ES-I3 (cell line): ENCODE data around the gene COL15A1.

ENCODE experiments used
- H3K36me3 ChIP-seq: 2 replicates; pipeline ENCODE4 v1.6.1; 2013; ENCODE audit warnings: mild to moderate bottlenecking, low read length, control low read depth, moderate library complexity; ENCODE audit not compliant: insufficient read depth
- H3K4me1 ChIP-seq: 2 replicates; pipeline ENCODE4 v1.6.1; 2013; ENCODE audit warnings: mild to moderate bottlenecking, control low read depth, low read length; ENCODE audit not compliant: insufficient read depth
- H3K9ac ChIP-seq: 2 replicates; pipeline ENCODE4 v1.6.1; 2013; ENCODE audit warnings: low read depth, mild to moderate bottlenecking, low read length, moderate library complexity
- H3K9me3 ChIP-seq: 2 replicates; pipeline ENCODE4 v1.6.1; 2013; ENCODE audit warnings: mild to moderate bottlenecking, low read length, moderate library complexity; ENCODE audit not compliant: control insufficient read depth, insufficient read depth

The COL15A1 gene

GRCh38 chr9:99062549-99062948 is 118.8 kb downstream of the COL15A1 start:
- H3K36me3 ChIP-seq, result no peaks in the 10 kb centered on the region
- no peaks in the 10 kb centered on the region for H3K9me3 ChIP-seq
- H3K4me1 ChIP-seq, result peaks cover 3% of the 10 kb centered on the region; the same call in 1 of the 2 replicates
- H3K9ac ChIP-seq, result no peak overlapping the region

- Histone ChIP-seq H3K9ac (no peak overlapping the region), H3K9me3 (no peaks in the 10 kb centered on the region), H3K4me1 (peaks cover 3% of the 10 kb centered on the region; the same call in 1 of the 2 replicates), H3K36me3 (no peaks in the 10 kb centered on the region)
Observed at GRCh38 chr9:99063522-99063921, 119.8 kb downstream of the COL15A1 start.

DNA sequence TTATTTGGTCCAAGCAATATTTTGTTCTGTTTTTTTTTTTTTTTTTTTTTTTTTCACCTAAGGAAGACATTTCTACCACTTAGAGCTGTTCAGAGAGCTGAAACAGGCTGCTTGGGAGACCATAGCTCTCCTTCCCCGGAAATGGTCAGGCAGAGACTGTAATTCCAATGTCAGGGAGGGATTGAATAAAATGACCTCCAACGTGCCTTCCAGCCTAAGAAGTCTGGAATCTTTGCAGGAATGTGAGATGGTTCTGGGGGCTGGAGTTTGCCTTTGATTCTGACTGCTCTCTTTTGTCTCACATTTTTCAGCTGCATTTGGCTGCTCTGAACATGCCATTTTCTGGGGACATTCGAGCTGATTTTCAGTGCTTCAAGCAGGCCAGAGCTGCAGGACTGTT is 122.9 kb downstream of the COL15A1 start:
- Histone ChIP-seq H3K36me3 (no peaks in the 10 kb centered on the region), H3K4me1 (peaks cover 3% of the 10 kb centered on the region; the same call in 1 of the 2 replicates), H3K9ac (no peak overlapping the region), H3K9me3 (no peaks in the 10 kb centered on the region)

DNA sequence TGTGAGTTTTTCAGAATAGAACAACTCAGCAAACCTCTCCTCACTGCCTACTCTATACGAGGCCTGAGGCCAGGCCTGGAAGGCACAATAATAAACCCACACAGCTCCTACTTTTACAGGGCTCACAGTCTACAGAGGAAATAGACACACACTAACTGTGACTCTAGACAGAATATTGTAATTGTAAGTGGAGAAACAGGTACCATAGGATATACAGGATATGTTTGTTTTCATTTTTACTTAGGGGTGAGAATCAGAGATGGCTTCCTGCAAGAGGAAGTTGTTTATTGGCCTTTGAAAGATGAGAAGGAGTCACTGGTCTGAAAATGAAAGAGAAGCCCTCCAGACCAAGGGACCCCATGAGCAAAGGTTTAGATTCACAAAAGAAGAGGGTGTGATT is 125.4 kb downstream of the COL15A1 start:
- Histone ChIP-seq H3K4me1 (peaks cover 3% of the 10 kb centered on the region; the same call in 1 of the 2 replicates), H3K36me3 (no peaks in the 10 kb centered on the region), H3K9me3 (no peaks in the 10 kb centered on the region), H3K9ac (no peak overlapping the region)

DNA sequence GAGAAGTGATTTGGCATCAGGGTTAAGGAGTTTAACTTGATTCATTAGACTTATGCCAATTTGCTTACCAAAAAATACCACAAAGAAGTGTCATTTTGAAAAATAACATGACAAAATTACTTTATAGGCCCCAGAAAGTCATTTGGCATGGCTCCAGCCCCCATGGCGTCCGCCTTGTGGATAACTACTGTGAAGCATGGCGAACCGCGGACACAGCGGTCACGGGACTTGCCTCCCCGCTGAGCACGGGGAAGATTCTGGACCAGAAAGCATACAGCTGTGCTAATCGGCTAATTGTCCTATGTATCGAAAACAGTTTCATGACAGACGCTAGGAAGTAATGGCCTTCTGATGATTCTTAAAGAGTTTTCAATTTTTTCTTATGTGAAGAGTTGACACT is 125.8 kb downstream of the COL15A1 start:
- peaks cover 3% of the 10 kb centered on the region; the same call in 1 of the 2 replicates for H3K4me1 ChIP-seq
- no peaks in the 10 kb centered on the region for H3K9me3 ChIP-seq
- no peaks in the 10 kb centered on the region for H3K36me3 ChIP-seq
- no peak overlapping the region for H3K9ac ChIP-seq

DNA sequence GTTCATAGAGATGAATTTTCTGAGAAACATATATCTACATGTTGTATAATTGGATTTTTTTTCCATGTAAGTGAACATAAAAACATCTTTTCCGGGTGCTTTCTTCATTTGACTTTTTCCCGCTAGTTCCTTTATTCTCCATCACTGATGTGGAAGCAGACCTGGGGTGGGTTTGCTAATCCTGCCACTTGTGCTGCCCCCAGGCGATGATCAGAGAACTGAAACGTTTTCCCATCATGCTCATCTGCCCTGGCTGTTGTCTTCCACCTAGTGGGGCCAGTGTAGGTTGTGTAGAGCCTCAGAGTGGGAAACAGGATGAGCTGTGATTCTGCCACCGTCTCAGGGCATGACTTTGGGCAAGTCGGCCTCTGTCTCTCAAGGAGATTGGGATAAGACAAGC is 127.0 kb downstream of the COL15A1 start:
- Histone ChIP-seq H3K9ac (no peak overlapping the region), H3K9me3 (no peaks in the 10 kb centered on the region), H3K36me3 (no peaks in the 10 kb centered on the region), H3K4me1 (peaks cover 3% of the 10 kb centered on the region; the same call in 1 of the 2 replicates)

- H3K9me3 ChIP-seq, result no peaks in the 10 kb centered on the region
- H3K36me3 ChIP-seq, result no peaks in the 10 kb centered on the region
- peaks cover 3% of the 10 kb centered on the region; the same call in 1 of the 2 replicates for H3K4me1 ChIP-seq
- H3K9ac ChIP-seq, result no peak overlapping the region
Observed at GRCh38 chr9:99071313-99072039, 127.8 kb downstream of the COL15A1 start.

- Histone ChIP-seq H3K9me3 (no peaks in the 10 kb centered on the region), H3K4me1 (no peaks in the 10 kb centered on the region), H3K36me3 (no peaks in the 10 kb centered on the region), H3K9ac (no peak overlapping the region)
Observed at GRCh38 chr9:99072040-99072394, 128.3 kb downstream of the COL15A1 start.

- no peaks in the 10 kb centered on the region for H3K36me3 ChIP-seq
- H3K9me3 ChIP-seq, result no peaks in the 10 kb centered on the region
- no peak overlapping the region for H3K9ac ChIP-seq
- H3K4me1 ChIP-seq, result no peaks in the 10 kb centered on the region
Observed at GRCh38 chr9:99073347-99073746, 129.6 kb downstream of the COL15A1 start.

DNA sequence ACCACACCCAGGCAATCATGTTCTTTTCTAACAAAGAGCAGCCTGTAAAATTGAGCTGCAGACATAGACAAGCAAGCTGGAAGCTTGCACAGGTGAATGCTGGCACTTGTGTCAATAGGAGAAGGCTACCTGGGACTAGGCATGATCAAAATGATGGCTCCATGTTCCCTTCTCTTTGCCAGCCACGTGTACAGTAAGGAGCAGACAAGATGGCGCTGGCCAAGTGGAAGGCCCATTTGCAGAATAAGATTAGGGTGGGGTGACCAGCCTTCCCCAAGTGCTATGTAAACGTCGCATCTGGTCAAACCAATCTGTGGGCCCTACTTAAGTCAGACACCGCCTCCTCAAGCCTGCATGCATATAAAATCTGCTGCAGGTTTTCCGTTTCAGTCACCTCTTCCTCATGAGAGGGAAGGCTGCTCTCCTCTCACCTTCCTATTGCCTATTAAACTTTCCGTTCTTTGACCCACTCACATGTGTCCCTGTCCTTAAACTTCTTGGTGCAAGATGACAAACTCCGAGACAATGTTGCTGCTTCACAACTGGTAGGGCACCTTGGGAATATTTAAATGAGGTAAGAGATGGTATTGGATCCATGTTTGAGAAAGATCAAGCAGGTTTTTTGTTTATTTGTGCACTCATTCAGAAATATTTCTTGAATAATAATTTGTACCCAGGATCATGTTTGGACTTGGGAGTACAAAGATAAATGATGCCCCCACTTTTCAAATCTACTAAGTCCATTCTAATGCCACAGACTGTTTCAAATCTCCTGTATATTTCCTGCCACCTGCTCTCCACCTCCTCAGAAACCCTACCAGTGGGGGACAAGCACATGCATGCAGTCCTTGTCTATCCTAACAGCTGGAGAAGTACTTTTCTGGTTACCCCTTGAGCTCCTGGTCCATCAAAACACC is 130.5 kb downstream of the COL15A1 start:
- Histone ChIP-seq H3K4me1 (no peaks in the 10 kb centered on the region), H3K9ac (no peak overlapping the region), H3K36me3 (no peaks in the 10 kb centered on the region), H3K9me3 (no peaks in the 10 kb centered on the region)

GRCh38 chr9:99074902-99075245 is 131.2 kb downstream of the COL15A1 start:
- Histone ChIP-seq H3K9ac (no peak overlapping the region), H3K4me1 (no peaks in the 10 kb centered on the region), H3K9me3 (no peaks in the 10 kb centered on the region), H3K36me3 (no peaks in the 10 kb centered on the region)

- H3K9me3 ChIP-seq, result no peaks in the 10 kb centered on the region
- H3K9ac ChIP-seq, result no peak overlapping the region
- H3K36me3 ChIP-seq, result no peaks in the 10 kb centered on the region
- no peaks in the 10 kb centered on the region for H3K4me1 ChIP-seq
Observed at GRCh38 chr9:99075246-99075912, 131.7 kb downstream of the COL15A1 start.

GRCh38 chr9:99076030-99076429 is 132.3 kb downstream of the COL15A1 start:
- H3K9ac ChIP-seq, result no peak overlapping the region
- H3K4me1 ChIP-seq, result no peaks in the 10 kb centered on the region
- no peaks in the 10 kb centered on the region for H3K36me3 ChIP-seq
- H3K9me3 ChIP-seq, result no peaks in the 10 kb centered on the region

DNA sequence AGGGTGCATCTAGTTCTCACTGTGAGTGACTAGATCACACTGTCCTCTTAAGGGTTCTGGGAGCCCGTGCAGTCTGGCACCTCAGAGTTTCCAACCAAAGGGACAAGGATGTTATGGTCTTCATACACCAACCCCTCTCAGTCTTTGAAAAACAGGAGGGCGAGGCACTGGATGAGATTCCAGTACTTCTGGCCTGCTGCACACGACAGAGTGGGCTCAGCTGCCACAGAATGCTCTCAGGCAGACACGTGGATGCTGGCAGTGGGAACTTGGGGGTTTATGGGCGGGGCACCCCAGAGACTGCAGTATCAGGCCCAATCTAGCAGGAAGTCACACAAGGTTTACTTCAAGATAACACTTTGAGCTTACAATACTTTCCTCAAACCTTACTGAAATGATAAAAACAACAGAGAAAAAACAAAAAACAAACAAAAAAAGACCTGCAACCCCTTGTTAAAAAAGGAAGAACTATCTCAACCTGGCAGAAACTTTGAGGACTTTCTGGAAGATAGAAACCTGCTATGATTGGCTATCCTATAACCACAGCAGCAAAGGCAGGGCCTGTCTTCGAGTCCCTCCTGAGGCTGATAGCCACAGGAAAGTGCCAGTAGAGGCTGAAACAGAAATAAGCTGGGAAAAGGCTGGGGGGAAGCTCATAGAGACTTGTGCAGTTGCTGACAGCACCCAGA is 132.9 kb downstream of the COL15A1 start:
- no peaks in the 10 kb centered on the region for H3K9me3 ChIP-seq
- no peak overlapping the region for H3K9ac ChIP-seq
- H3K4me1 ChIP-seq, result no peaks in the 10 kb centered on the region
- no peaks in the 10 kb centered on the region for H3K36me3 ChIP-seq
